ENCODE results near the gene KCNK16.

The KCNK16 gene

GRCh38 chr6:39312912-39313525 is 9.5 kb downstream of the KCNK16 start:
- Histone ChIP-seq H3K27me3 (ENCODE audit: insufficient read depth, low read length) (peaks cover 52% of the 10 kb centered on the region), H3K4me1 (ENCODE audit: insufficient read depth, low read length) (no peaks in the 10 kb centered on the region), H3K9me3 (ENCODE audit: low read length) (no peaks in the 10 kb centered on the region), H3K4me3 (ENCODE audit: low read length) (no peak overlapping the region), H2AFZ (ENCODE audit: low read depth, low read length) (no peak overlapping the region), H3K36me3 (ENCODE audit: insufficient read depth, low read length) (no peaks in the 10 kb centered on the region)

- Histone ChIP-seq H3K36me3 (ENCODE audit: insufficient read depth, low read length) (no peaks in the 10 kb centered on the region), H3K4me1 (ENCODE audit: insufficient read depth, low read length) (no peaks in the 10 kb centered on the region), H2AFZ (ENCODE audit: low read depth, low read length) (no peak overlapping the region), H3K4me3 (ENCODE audit: low read length) (no peak overlapping the region), H3K9me3 (ENCODE audit: low read length) (no peaks in the 10 kb centered on the region), H3K27me3 (ENCODE audit: insufficient read depth, low read length) (peaks cover 41% of the 10 kb centered on the region)
These were observed 12.0 kb downstream of the KCNK16 start for GRCh38 chr6:39310542-39310941.

DNA sequence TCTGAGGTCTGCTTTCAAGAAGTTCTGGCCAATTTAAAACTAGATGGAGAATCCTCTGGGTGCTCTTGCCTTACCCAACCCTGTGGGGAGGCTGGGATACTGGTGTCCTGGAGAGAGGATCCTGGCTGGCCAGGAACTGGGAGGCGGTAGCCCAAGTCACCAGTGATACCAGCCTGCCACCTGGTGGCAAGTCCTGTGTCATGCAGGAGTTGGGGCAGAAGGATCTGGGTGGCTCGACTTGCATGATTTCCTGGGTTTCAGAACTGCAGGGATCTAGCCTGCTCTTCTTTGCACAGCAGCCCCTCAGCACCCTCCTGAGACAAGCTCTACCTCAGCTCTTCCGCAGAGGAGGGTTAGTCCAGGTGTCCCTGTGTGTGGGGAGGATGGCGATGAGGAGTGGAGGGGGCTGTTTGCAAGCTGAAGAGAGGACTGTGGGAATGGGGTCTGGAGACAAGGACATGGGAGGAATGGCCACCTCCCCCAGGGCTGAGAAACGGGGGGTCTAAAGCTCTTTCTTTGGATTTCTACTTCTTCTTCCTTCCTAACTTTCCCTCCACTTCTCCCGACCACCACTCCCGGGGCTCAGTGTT is 12.5 kb downstream of the KCNK16 start:
- H3K4me1 ChIP-seq (ENCODE audit: insufficient read depth, low read length): no peaks in the 10 kb centered on the region
- H2AFZ ChIP-seq (ENCODE audit: low read depth, low read length): no peak overlapping the region
- H3K9me3 ChIP-seq (ENCODE audit: low read length): no peaks in the 10 kb centered on the region
- H3K27me3 ChIP-seq (ENCODE audit: insufficient read depth, low read length): peaks cover 38% of the 10 kb centered on the region
- H3K4me3 ChIP-seq (ENCODE audit: low read length): no peak overlapping the region
- no peaks in the 10 kb centered on the region for H3K36me3 ChIP-seq (ENCODE audit: insufficient read depth, low read length)

DNA sequence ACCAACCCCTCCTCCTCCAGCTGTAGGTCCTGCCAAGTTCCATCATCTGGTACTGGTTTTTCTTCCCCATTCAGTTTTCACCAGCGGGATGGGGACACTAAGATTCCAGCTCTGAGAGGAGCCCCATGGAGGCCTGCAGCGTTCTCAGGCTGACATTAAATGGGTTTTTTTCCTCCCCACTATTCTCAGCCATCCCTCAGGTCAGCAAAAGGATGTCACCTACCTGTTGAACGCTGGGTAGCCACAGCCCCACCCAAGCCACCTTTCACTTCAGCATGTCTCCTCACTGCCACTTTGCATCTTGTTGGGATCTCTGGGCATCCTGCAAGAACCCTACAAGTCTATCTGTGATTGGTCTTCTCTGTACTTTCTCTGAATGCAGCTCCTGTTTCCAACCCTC is 15.0 kb downstream of the KCNK16 start:
- Histone ChIP-seq H3K4me3 (ENCODE audit: low read length) (no peak overlapping the region), H3K36me3 (ENCODE audit: insufficient read depth, low read length) (no peaks in the 10 kb centered on the region), H3K9me3 (ENCODE audit: low read length) (no peaks in the 10 kb centered on the region), H3K27me3 (ENCODE audit: insufficient read depth, low read length) (peaks cover 12% of the 10 kb centered on the region), H2AFZ (ENCODE audit: low read depth, low read length) (no peak overlapping the region), H3K4me1 (ENCODE audit: insufficient read depth, low read length) (no peaks in the 10 kb centered on the region)

GRCh38 chr6:39304951-39305350 is 17.6 kb downstream of the KCNK16 start:
- H3K36me3 ChIP-seq (ENCODE audit: insufficient read depth, low read length): no peaks in the 10 kb centered on the region
- no peak overlapping the region for H2AFZ ChIP-seq (ENCODE audit: low read depth, low read length)
- no peaks in the 10 kb centered on the region for H3K4me1 ChIP-seq (ENCODE audit: insufficient read depth, low read length)
- H3K4me3 ChIP-seq (ENCODE audit: low read length): no peak overlapping the region
- no peaks in the 10 kb centered on the region for H3K9me3 ChIP-seq (ENCODE audit: low read length)
- no peaks in the 10 kb centered on the region for H3K27me3 ChIP-seq (ENCODE audit: insufficient read depth, low read length)

DNA sequence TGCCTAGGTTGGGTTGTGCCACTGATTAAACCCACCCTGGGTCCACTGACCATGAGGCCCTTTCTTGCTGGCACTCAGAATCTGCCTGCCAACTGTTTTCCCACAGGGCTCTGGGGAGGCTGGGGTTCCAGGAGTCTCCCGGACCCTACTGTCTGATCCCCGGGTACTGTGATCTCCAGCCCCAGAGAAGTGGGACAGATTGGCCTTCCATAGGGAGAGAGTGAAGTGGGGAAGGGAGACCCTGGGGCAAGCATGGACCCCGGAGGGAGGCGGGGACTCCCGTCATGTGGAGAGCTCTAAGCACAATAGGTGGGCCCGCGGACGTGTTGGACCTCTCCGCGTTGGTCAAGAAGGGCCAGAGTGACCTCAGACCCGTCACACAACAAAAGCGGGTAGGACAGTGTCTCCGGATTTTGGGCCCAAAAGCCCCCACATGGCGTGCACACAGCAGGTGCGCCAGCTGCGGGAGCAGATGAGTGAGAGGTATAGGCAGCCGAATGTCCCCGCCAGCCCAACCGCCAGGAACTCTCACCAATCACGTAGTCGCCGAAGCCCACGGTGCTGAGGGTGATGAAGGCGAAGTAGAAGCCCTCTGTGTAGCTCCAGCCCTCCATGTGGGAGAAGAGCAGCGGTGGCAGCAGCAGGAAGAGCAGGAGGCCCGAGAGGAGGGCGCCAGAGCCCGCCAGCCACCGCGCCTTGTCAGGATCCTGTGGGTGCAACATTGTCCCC is 18.9 kb downstream of the KCNK16 start:
- no peaks in the 10 kb centered on the region for H3K9me3 ChIP-seq (ENCODE audit: low read length)
- H3K27me3 ChIP-seq (ENCODE audit: insufficient read depth, low read length): no peaks in the 10 kb centered on the region
- no peak overlapping the region for H3K4me3 ChIP-seq (ENCODE audit: low read length)
- H3K36me3 ChIP-seq (ENCODE audit: insufficient read depth, low read length): no peaks in the 10 kb centered on the region
- no peak overlapping the region for H2AFZ ChIP-seq (ENCODE audit: low read depth, low read length)
- H3K4me1 ChIP-seq (ENCODE audit: insufficient read depth, low read length): no peaks in the 10 kb centered on the region

- no peaks in the 10 kb centered on the region for H3K9me3 ChIP-seq (ENCODE audit: low read length)
- H3K36me3 ChIP-seq (ENCODE audit: insufficient read depth, low read length): no peaks in the 10 kb centered on the region
- H2AFZ ChIP-seq (ENCODE audit: low read depth, low read length): no peak overlapping the region
- H3K4me1 ChIP-seq (ENCODE audit: insufficient read depth, low read length): no peaks in the 10 kb centered on the region
- H3K27me3 ChIP-seq (ENCODE audit: insufficient read depth, low read length): no peaks in the 10 kb centered on the region
- no peak overlapping the region for H3K4me3 ChIP-seq (ENCODE audit: low read length)
These were observed 19.7 kb downstream of the KCNK16 start for GRCh38 chr6:39302669-39303424.

- no peaks in the 10 kb centered on the region for H3K4me1 ChIP-seq (ENCODE audit: insufficient read depth, low read length)
- H3K36me3 ChIP-seq (ENCODE audit: insufficient read depth, low read length): no peaks in the 10 kb centered on the region
- H3K27me3 ChIP-seq (ENCODE audit: insufficient read depth, low read length): peaks cover 1% of the 10 kb centered on the region
- no peak overlapping the region for H2AFZ ChIP-seq (ENCODE audit: low read depth, low read length)
- no peak overlapping the region for H3K4me3 ChIP-seq (ENCODE audit: low read length)
- H3K9me3 ChIP-seq (ENCODE audit: low read length): no peaks in the 10 kb centered on the region
These were observed 20.5 kb downstream of the KCNK16 start for GRCh38 chr6:39302011-39302410.

GRCh38 chr6:39301606-39302005 is 20.9 kb downstream of the KCNK16 start:
- Histone ChIP-seq H3K27me3 (ENCODE audit: insufficient read depth, low read length) (peaks cover 2% of the 10 kb centered on the region), H2AFZ (ENCODE audit: low read depth, low read length) (no peak overlapping the region), H3K4me3 (ENCODE audit: low read length) (no peak overlapping the region), H3K9me3 (ENCODE audit: low read length) (no peaks in the 10 kb centered on the region), H3K36me3 (ENCODE audit: insufficient read depth, low read length) (no peaks in the 10 kb centered on the region), H3K4me1 (ENCODE audit: insufficient read depth, low read length) (no peaks in the 10 kb centered on the region)

- Histone ChIP-seq H3K4me3 (ENCODE audit: low read length) (no peak overlapping the region), H3K9me3 (ENCODE audit: low read length) (no peaks in the 10 kb centered on the region), H2AFZ (ENCODE audit: low read depth, low read length) (no peak overlapping the region), H3K27me3 (ENCODE audit: insufficient read depth, low read length) (peaks cover 2% of the 10 kb centered on the region), H3K4me1 (ENCODE audit: insufficient read depth, low read length) (no peaks in the 10 kb centered on the region), H3K36me3 (ENCODE audit: insufficient read depth, low read length) (no peaks in the 10 kb centered on the region)
These were observed 21.8 kb downstream of the KCNK16 start for GRCh38 chr6:39300739-39301138.

GRCh38 chr6:39298061-39298460 is 24.4 kb downstream of the KCNK16 start:
- no peaks in the 10 kb centered on the region for H3K4me1 ChIP-seq (ENCODE audit: insufficient read depth, low read length)
- H3K4me3 ChIP-seq (ENCODE audit: low read length): no peak overlapping the region
- H3K27me3 ChIP-seq (ENCODE audit: insufficient read depth, low read length): peaks cover 2% of the 10 kb centered on the region
- no peaks in the 10 kb centered on the region for H3K9me3 ChIP-seq (ENCODE audit: low read length)
- H2AFZ ChIP-seq (ENCODE audit: low read depth, low read length): no peak overlapping the region
- no peaks in the 10 kb centered on the region for H3K36me3 ChIP-seq (ENCODE audit: insufficient read depth, low read length)

- H3K4me3 ChIP-seq (ENCODE audit: low read length): no peak overlapping the region
- H3K4me1 ChIP-seq (ENCODE audit: insufficient read depth, low read length): no peaks in the 10 kb centered on the region
- peaks cover 2% of the 10 kb centered on the region for H3K27me3 ChIP-seq (ENCODE audit: insufficient read depth, low read length)
- H3K9me3 ChIP-seq (ENCODE audit: low read length): no peaks in the 10 kb centered on the region
- H2AFZ ChIP-seq (ENCODE audit: low read depth, low read length): no peak overlapping the region
- no peaks in the 10 kb centered on the region for H3K36me3 ChIP-seq (ENCODE audit: insufficient read depth, low read length)
These were observed 25.5 kb downstream of the KCNK16 start for GRCh38 chr6:39296745-39297640.
